ENCODE measurements around the gene STPG3. TPM values are rescaled to one million over a fixed set of nuclear protein-coding genes. Genes with fewer than 3 reads are reported as not detected.

Gene STPG3
- total RNA-seq, 1 donor from 2014 or later: not detected

- no peaks in the 10 kb centered on the region for H3K36me3 ChIP-seq
- no peaks in the 10 kb centered on the region for H3K9me3 ChIP-seq
- no peak overlapping the region for H3K4me3 ChIP-seq
- peaks cover 4% of the 10 kb centered on the region for H3K27me3 ChIP-seq
- intact Hi-C loops (cut with DNase I): no loop called here
- peaks cover 30% of the 10 kb centered on the region for H3K4me1 ChIP-seq
- DNase-seq (ENCODE audit: extremely low spot score in 2 of 2): no peak
- no peak overlapping the region for H3K27ac ChIP-seq
- no peak for TF ChIP-seq POLR2A (IDR thresholded peaks at IDR 0.05)
- TF ChIP-seq CTCF (IDR thresholded peaks at IDR 0.05): no peak
- no peak for TF ChIP-seq POLR2AphosphoS5 (IDR thresholded peaks at IDR 0.05; ENCODE audit: insufficient read depth in 1 of 2, low read depth in 1 of 2)
Measured at GRCh38 chr9:137234055-137234697, 16.9 kb upstream of the STPG3 start.

GRCh38 chr9:137234758-137235423 is 16.2 kb upstream of the STPG3 start:
- peaks cover 4% of the 10 kb centered on the region for H3K27me3 ChIP-seq
- H3K9me3 ChIP-seq: no peaks in the 10 kb centered on the region
- TF ChIP-seq POLR2A (IDR thresholded peaks at IDR 0.05): no peak
- TF ChIP-seq CTCF (IDR thresholded peaks at IDR 0.05): no peak
- no peak for TF ChIP-seq POLR2AphosphoS5 (IDR thresholded peaks at IDR 0.05; ENCODE audit: insufficient read depth in 1 of 2, low read depth in 1 of 2)

GRCh38 chr9:137235424-137236237 is 15.5 kb upstream of the STPG3 start:
- Histone ChIP-seq H3K9me3 (no peaks in the 10 kb centered on the region), H3K27ac (no peak overlapping the region), H3K27me3 (peaks cover 4% of the 10 kb centered on the region), H3K4me3 (peak overlapping the region; percentile 5 to 27), H3K36me3 (no peaks in the 10 kb centered on the region), H3K4me1 (peaks cover 41% of the 10 kb centered on the region)
- TF ChIP-seq POLR2A (IDR thresholded peaks at IDR 0.05): no peak
- no peak for TF ChIP-seq CTCF (IDR thresholded peaks at IDR 0.05)
- TF ChIP-seq POLR2AphosphoS5 (IDR thresholded peaks at IDR 0.05; ENCODE audit: insufficient read depth in 1 of 2, low read depth in 1 of 2): no peak
- intact Hi-C loops (cut with DNase I): no loop called here
- DNase-seq (ENCODE audit: extremely low spot score in 2 of 2): no peak

More at GRCh38 chr9:137234758-137235423, 16.2 kb upstream of the STPG3 start:
- no peak overlapping the region for H3K4me3 ChIP-seq
- no peaks in the 10 kb centered on the region for H3K36me3 ChIP-seq
- H3K4me1 ChIP-seq: peaks cover 36% of the 10 kb centered on the region
- H3K27ac ChIP-seq: no peak overlapping the region
- no peak for DNase-seq (ENCODE audit: extremely low spot score in 2 of 2)
- intact Hi-C loops (cut with DNase I): no loop called here

GRCh38 chr9:137236238-137236935 is 14.7 kb upstream of the STPG3 start:
- no peak for DNase-seq (ENCODE audit: extremely low spot score in 2 of 2)
- H3K4me3 ChIP-seq: peak overlapping the region; percentile 5 to 27
- intact Hi-C loops (cut with DNase I): no loop called here
- H3K4me1 ChIP-seq: peaks cover 41% of the 10 kb centered on the region
- TF ChIP-seq POLR2AphosphoS5 (IDR thresholded peaks at IDR 0.05; ENCODE audit: insufficient read depth in 1 of 2, low read depth in 1 of 2): peak; percentile 40 to 49
- peak; percentile 88 to 98 (median 96) for TF ChIP-seq CTCF (IDR thresholded peaks at IDR 0.05)
- TF ChIP-seq POLR2A (IDR thresholded peaks at IDR 0.05): no peak
- peaks cover 4% of the 10 kb centered on the region for H3K27me3 ChIP-seq
- H3K27ac ChIP-seq: no peak overlapping the region
- no peaks in the 10 kb centered on the region for H3K9me3 ChIP-seq
- H3K36me3 ChIP-seq: no peaks in the 10 kb centered on the region

Measured in vagina (tissue), 2 donors.